Measurements from ENCODE around the gene APLP2.

- TF ChIP-seq ETV6 (CRISPR knock-in tag; IDR thresholded peaks at IDR 0.05) (no peak), CTCF (IDR thresholded peaks at IDR 0.05) (no peak), ATF6 (CRISPR knock-in tag; IDR thresholded peaks at IDR 0.05) (no peak), TEAD4 (CRISPR knock-in tag; IDR thresholded peaks at IDR 0.05) (no peak), FOXJ3 (CRISPR knock-in tag; IDR thresholded peaks at IDR 0.05; ENCODE audit: borderline replicate concordance) (no peak), FOXK1 (CRISPR knock-in tag; IDR thresholded peaks at IDR 0.05) (no peak)
Observed at GRCh38 chr11:130109386-130109785, 39.7 kb downstream of the APLP2 start.

Measured in WTC11 (cell line).